Stimulated activated CD4-positive, alpha-beta T cell treated with anti-CD3 and anti-CD28 coated beads, Interleukin-1b, Interleukin-23, amount 100 ng/mL, for 48 hours (primary cell): ENCODE data around the gene TSSK6.

Experiments used
- DNase-seq: peaks from one replicate; pipeline ENCODE4 v3.0.0-alpha.2; 2020

TSSK6 gene

GRCh38 chr19:19514881-19515641 lies at the start of gene TSSK6:
TSS of gene TSSK6 (minus strand) at chr19:19515548. CDS start at chr19:19515427, 121 bp downstream.
- no peak for DNase-seq

GRCh38 chr19:19563348-19563848 lies 48.0 kb upstream of the TSSK6 start:
- no peak for DNase-seq

GRCh38 chr19:19562665-19563347 lies 47.5 kb upstream of the TSSK6 start:
- peak; percentile 25 for DNase-seq

- no peak for DNase-seq
These were observed 46.8 kb upstream of the TSSK6 start for GRCh38 chr19:19561946-19562664.

GRCh38 chr19:19559931-19560330 lies 44.6 kb upstream of the TSSK6 start:
- DNase-seq: no peak

GRCh38 chr19:19558636-19559035 lies 43.3 kb upstream of the TSSK6 start:
- DNase-seq: no peak

GRCh38 chr19:19558055-19558454 lies 42.7 kb upstream of the TSSK6 start:
- no peak for DNase-seq

GRCh38 chr19:19554074-19555023 lies 39.0 kb upstream of the TSSK6 start:
- peak; percentile 65 for DNase-seq

GRCh38 chr19:19553670-19554069 lies 38.3 kb upstream of the TSSK6 start:
- no peak for DNase-seq

GRCh38 chr19:19552798-19553197 lies 37.5 kb upstream of the TSSK6 start:
- DNase-seq: no peak

- no peak for DNase-seq
These were observed 36.5 kb upstream of the TSSK6 start for GRCh38 chr19:19551853-19552192.

- no peak for DNase-seq
These were observed 35.9 kb upstream of the TSSK6 start for GRCh38 chr19:19550972-19551852.

GRCh38 chr19:19550485-19550929 lies 35.2 kb upstream of the TSSK6 start:
- DNase-seq: no peak

GRCh38 chr19:19549804-19550464 lies 34.6 kb upstream of the TSSK6 start:
- no peak for DNase-seq

- no peak for DNase-seq
These were observed 33.8 kb upstream of the TSSK6 start for GRCh38 chr19:19548915-19549759.

GRCh38 chr19:19547674-19548336 lies 32.5 kb upstream of the TSSK6 start:
- DNase-seq: no peak

- no peak for DNase-seq
These were observed 31.4 kb upstream of the TSSK6 start for GRCh38 chr19:19546751-19547162.

- no peak for DNase-seq
These were observed 30.4 kb upstream of the TSSK6 start for GRCh38 chr19:19545707-19546106.

GRCh38 chr19:19544954-19545591 lies 29.7 kb upstream of the TSSK6 start:
- DNase-seq: no peak
